Neural progenitor cell (in vitro differentiated cells): ENCODE results near the gene SNX7.

Experiments
- EZH2phosphoT487 ChIP-seq: fragments of 200-600 bp; sonication (generic); IDR thresholded peaks from 2 replicates; pipeline ENCODE4 v1.6.1; 2017; ENCODE audit warnings: antibody characterized with exemption
- TF ChIP-seq, protein P1 (sequence below): fragments of 200-600 bp; sonication (generic); IDR thresholded peaks from 2 replicates; pipeline ENCODE4 v1.5.1; 2017; ENCODE audit warnings: antibody characterized with exemption, mild to moderate bottlenecking

DNA sequence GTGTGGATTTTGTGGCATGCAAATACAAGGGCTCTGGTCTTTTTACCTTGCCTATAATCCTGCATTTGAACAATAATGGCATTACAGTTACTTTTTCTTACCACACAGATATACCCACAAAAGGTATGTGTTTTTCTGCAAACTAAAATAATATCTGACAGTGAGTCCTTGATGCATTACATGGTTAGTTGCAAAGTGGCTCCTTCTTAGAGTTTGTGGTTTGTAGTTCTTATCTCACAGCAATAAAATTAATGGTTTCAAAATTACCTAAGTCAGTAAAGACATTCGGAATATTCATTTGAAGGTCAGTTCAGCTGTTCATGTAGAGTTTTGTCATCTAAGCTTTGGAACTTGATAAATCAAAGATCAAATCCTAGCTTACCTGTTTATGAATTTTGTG, 43.5 kb downstream of the SNX7 start:
- TF ChIP-seq, protein P1, sequence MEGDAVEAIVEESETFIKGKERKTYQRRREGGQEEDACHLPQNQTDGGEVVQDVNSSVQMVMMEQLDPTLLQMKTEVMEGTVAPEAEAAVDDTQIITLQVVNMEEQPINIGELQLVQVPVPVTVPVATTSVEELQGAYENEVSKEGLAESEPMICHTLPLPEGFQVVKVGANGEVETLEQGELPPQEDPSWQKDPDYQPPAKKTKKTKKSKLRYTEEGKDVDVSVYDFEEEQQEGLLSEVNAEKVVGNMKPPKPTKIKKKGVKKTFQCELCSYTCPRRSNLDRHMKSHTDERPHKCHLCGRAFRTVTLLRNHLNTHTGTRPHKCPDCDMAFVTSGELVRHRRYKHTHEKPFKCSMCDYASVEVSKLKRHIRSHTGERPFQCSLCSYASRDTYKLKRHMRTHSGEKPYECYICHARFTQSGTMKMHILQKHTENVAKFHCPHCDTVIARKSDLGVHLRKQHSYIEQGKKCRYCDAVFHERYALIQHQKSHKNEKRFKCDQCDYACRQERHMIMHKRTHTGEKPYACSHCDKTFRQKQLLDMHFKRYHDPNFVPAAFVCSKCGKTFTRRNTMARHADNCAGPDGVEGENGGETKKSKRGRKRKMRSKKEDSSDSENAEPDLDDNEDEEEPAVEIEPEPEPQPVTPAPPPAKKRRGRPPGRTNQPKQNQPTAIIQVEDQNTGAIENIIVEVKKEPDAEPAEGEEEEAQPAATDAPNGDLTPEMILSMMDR, result no peak
- TF ChIP-seq EZH2phosphoT487, result no peak
